Coronary artery (tissue), 2 donors: Measurements from ENCODE around the gene MYLK.

Experiments used
- DNase-seq: peaks from one replicate; pipeline ENCODE4 v3.0.0-alpha.2; 2017; ENCODE audit warnings: low spot score
- H3K27ac ChIP-seq, 2 donors: fragments of 200-600 bp; sonication (generic); one replicate each; pipeline ENCODE4 v1.5.1; 2016 to 2019
- H3K4me3 ChIP-seq: fragments of 200-600 bp; sonication (generic); 2 replicates; pipeline ENCODE4 v1.5.1; 2016; ENCODE audit warnings: mild to moderate bottlenecking, moderate library complexity
- CTCF ChIP-seq: fragments of 200-600 bp; sonication (generic); IDR thresholded peaks from one replicate; pipeline ENCODE4 v1.5.1; 2019; ENCODE audit warnings: antibody characterized with exemption

MYLK gene

GRCh38 chr3:123842711-123843110, 41.4 kb downstream of the MYLK start:
- no peak for TF ChIP-seq CTCF
- DNase-seq = no peak

GRCh38 chr3:123841476-123842238, 42.5 kb downstream of the MYLK start:
- TF ChIP-seq CTCF = no peak
- H3K27ac ChIP-seq = no peak overlapping the region
- no peak overlapping the region for H3K4me3 ChIP-seq
- no peak for DNase-seq

More at GRCh38 chr3:123842711-123843110, 41.4 kb downstream of the MYLK start:
- Histone ChIP-seq H3K27ac (no peak overlapping the region), H3K4me3 (no peak overlapping the region)

- no peak for DNase-seq
- no peak overlapping the region for H3K4me3 ChIP-seq
- H3K27ac ChIP-seq = no peak overlapping the region
- TF ChIP-seq CTCF = no peak
These were observed 43.2 kb downstream of the MYLK start for GRCh38 chr3:123840961-123841360.

- Histone ChIP-seq H3K4me3 (no peak overlapping the region), H3K27ac (no peak overlapping the region)
- TF ChIP-seq CTCF = no peak
- DNase-seq = no peak
These were observed 46.3 kb downstream of the MYLK start for GRCh38 chr3:123837858-123838257.

GRCh38 chr3:123834631-123835030, 49.5 kb downstream of the MYLK start:
- no peak for DNase-seq
- TF ChIP-seq CTCF = no peak
- no peak overlapping the region for H3K4me3 ChIP-seq
- H3K27ac ChIP-seq = no peak overlapping the region

- Histone ChIP-seq H3K4me3 (no peak overlapping the region), H3K27ac (no peak overlapping the region)
- no peak for DNase-seq
- TF ChIP-seq CTCF = no peak
These were observed 50.7 kb downstream of the MYLK start for GRCh38 chr3:123833398-123833785.

- no peak for DNase-seq
- H3K27ac ChIP-seq = no peak overlapping the region
- no peak overlapping the region for H3K4me3 ChIP-seq
- TF ChIP-seq CTCF = no peak
These were observed 51.3 kb downstream of the MYLK start for GRCh38 chr3:123832692-123833397.
